ENCODE results near the gene NYNRIN.

Gene NYNRIN

GRCh38 chr14:24456980-24457379 is 58.2 kb downstream of the NYNRIN start:
- H3K4me3 ChIP-seq (ENCODE audit: low read depth, low read length): no peak overlapping the region
- no peak for TF ChIP-seq CTCF (IDR thresholded peaks at IDR 0.05; ENCODE audit: low read depth, low read length)

- TF ChIP-seq CTCF (IDR thresholded peaks at IDR 0.05; ENCODE audit: low read depth, low read length): no peak
- no peak overlapping the region for H3K4me3 ChIP-seq (ENCODE audit: low read depth, low read length)
Observed at GRCh38 chr14:24458736-24459135, 59.9 kb downstream of the NYNRIN start.

GRCh38 chr14:24459331-24459730 is 60.5 kb downstream of the NYNRIN start:
- no peak for TF ChIP-seq CTCF (IDR thresholded peaks at IDR 0.05; ENCODE audit: low read depth, low read length)
- no peak overlapping the region for H3K4me3 ChIP-seq (ENCODE audit: low read depth, low read length)

- no peak overlapping the region for H3K4me3 ChIP-seq (ENCODE audit: low read depth, low read length)
- TF ChIP-seq CTCF (IDR thresholded peaks at IDR 0.05; ENCODE audit: low read depth, low read length): no peak
Observed at GRCh38 chr14:24461336-24461735, 62.5 kb downstream of the NYNRIN start.

GRCh38 chr14:24463017-24463883 is 64.4 kb downstream of the NYNRIN start:
- no peak overlapping the region for H3K4me3 ChIP-seq (ENCODE audit: low read depth, low read length)
- TF ChIP-seq CTCF (IDR thresholded peaks at IDR 0.05; ENCODE audit: low read depth, low read length): no peak

- no peak overlapping the region for H3K4me3 ChIP-seq (ENCODE audit: low read depth, low read length)
Observed at GRCh38 chr14:24463884-24464785, 65.3 kb downstream of the NYNRIN start.

More at GRCh38 chr14:24463884-24464785, 65.3 kb downstream of the NYNRIN start:
- TF ChIP-seq CTCF (IDR thresholded peaks at IDR 0.05; ENCODE audit: low read depth, low read length): no peak
